ENCODE data around the gene PARP14. TPM values are rescaled to one million over a fixed set of nuclear protein-coding genes. Genes with fewer than 3 reads are reported as not detected.

PARP14 gene
- total RNA-seq, 1 experiment from 2014 or later, result 15.5 TPM

DNA sequence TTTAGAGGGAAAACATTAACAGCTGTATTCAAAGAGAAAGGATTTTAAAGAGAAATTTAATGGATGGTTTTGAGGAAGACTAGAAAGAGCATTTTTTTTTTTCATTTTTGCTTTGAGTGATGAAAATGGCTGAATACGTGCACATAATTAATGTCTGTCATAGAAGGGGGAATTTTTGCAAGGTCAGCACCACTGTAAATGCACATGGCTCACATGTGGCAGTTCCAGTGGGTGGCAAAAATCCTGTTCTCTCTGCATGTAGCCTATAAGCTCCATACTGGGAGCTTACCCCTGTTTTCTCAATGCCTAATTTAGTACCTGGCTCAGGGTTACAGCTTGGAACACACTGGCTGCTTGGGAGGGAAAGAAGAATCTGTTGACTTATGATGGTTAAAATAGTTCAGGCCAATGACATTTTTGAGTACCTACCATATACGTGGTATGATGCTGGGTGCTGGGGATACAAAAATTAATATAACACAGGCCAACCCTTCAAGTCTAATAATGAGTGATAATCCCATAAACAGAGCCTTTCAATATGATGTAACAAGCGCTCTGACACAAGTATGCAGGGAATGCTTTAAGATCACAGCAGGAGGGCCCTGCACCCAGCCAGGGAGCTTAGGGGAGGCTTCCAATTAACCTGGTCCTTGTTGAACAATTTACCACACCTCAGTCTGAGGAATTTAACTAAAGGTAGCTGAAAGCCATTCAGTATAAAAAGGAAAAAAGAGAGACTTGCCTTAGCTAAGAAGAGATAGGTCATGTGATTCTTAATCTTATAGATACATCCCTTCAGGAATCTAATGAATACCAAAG lies 80.0 kb downstream of the PARP14 start:
- peak; percentile 27 for DNase-seq (ENCODE audit: unreplicated experiment)
- POLR2A ChIA-PET, result interaction anchor here (0.6 to 1.2 kb wide), 4 partner anchors 8 to 33 kb away, joined by 3 to 6 read pairs (median 4); partner anchors contain the start of gene HSPBAP1
- no peaks in the 10 kb centered on the region for H3K4me1 Mint-ChIP-seq (ENCODE audit: insufficient read depth, unreplicated experiment)
- no peak for TF ChIP-seq CTCF (IDR thresholded peaks at IDR 0.05; ENCODE audit: unreplicated experiment)
- no peak overlapping the region for H3K4me3 Mint-ChIP-seq (ENCODE audit: unreplicated experiment)
- CTCF ChIA-PET, result interaction anchor here (0.6 to 1.4 kb wide), 2 partner anchors 268 to 844 kb away, joined by 3 to 5 read pairs; no protein-coding TSS in a partner anchor
- no peaks in the 10 kb centered on the region for H3K27me3 Mint-ChIP-seq (ENCODE audit: insufficient read depth, unreplicated experiment)
- BruUV-seq (replicated peaks), result no TSS peak
- intact Hi-C loops (cut with micrococcal nuclease), result no loop called here
- no peak overlapping the region for H3K27ac Mint-ChIP-seq (ENCODE audit: low read depth, unreplicated experiment)
- peaks cover 28% of the 10 kb centered on the region for H3K36me3 Mint-ChIP-seq (ENCODE audit: insufficient read depth, unreplicated experiment)
- no peaks in the 10 kb centered on the region for H3K9me3 Mint-ChIP-seq (ENCODE audit: unreplicated experiment)

GRCh38 chr3:122766430-122766829 lies 85.8 kb downstream of the PARP14 start:
- no peak for DNase-seq (ENCODE audit: unreplicated experiment)
- intact Hi-C loops (cut with micrococcal nuclease), result no loop called here
- POLR2A ChIA-PET, result interaction anchor here (1.0 to 1.4 kb wide), 2 partner anchors 21 to 27 kb away, joined by 4 to 5 read pairs; partner anchors contain the start of gene HSPBAP1
- Mint-ChIP-seq H3K27ac (ENCODE audit: low read depth, unreplicated experiment) (no peak overlapping the region), H3K9me3 (ENCODE audit: unreplicated experiment) (no peaks in the 10 kb centered on the region), H3K4me3 (ENCODE audit: unreplicated experiment) (no peak overlapping the region), H3K27me3 (ENCODE audit: insufficient read depth, unreplicated experiment) (no peaks in the 10 kb centered on the region), H3K4me1 (ENCODE audit: insufficient read depth, unreplicated experiment) (peaks cover 8% of the 10 kb centered on the region), H3K36me3 (ENCODE audit: insufficient read depth, unreplicated experiment) (peaks cover 39% of the 10 kb centered on the region)
- CTCF ChIA-PET, result no interaction called here
- TF ChIP-seq CTCF (IDR thresholded peaks at IDR 0.05; ENCODE audit: unreplicated experiment), result no peak
- no TSS peak for BruUV-seq (replicated peaks)

DNA sequence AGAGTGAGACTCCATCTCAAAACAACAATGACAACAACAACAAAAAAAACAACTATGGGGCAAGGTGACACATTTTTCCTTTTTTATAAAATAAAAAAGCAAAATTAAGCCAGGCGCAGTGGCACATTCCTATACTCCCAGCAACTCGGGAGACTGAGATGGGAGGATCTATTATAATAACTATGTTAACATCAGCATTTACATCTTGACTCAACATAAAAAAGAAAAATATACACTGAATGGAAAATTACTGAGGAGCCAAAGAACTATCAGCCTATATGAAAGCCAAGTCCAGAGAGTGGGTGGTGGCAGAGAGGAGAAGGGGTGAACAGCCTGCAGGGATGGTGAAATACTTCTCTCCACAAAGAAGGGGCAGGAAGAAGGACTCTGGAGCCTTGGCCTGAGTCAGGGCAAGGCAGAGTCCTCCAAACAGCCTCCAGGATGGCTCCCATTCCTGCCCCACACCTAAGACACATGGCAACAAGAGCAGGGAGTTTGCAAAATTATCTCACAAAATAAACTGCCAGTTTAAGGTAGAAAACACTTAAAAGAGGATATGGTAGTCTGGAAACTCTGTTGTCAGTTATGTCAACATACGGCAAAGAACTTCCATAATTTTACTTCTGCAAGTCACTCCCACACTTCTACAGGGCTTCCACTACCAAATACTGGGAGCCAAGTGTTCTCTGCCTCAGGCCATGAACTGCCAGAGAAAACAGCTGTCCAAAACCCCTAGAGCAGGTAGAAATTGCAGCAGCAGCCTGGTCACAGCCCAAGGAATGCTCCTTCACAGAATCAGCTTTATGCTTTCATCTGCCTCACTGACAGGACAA lies 87.1 kb downstream of the PARP14 start:
- DNase-seq (ENCODE audit: unreplicated experiment), result no peak
- Mint-ChIP-seq H3K4me3 (ENCODE audit: unreplicated experiment) (no peak overlapping the region), H3K36me3 (ENCODE audit: insufficient read depth, unreplicated experiment) (peaks cover 31% of the 10 kb centered on the region), H3K4me1 (ENCODE audit: insufficient read depth, unreplicated experiment) (peaks cover 8% of the 10 kb centered on the region), H3K27me3 (ENCODE audit: insufficient read depth, unreplicated experiment) (no peaks in the 10 kb centered on the region), H3K9me3 (ENCODE audit: unreplicated experiment) (no peaks in the 10 kb centered on the region), H3K27ac (ENCODE audit: low read depth, unreplicated experiment) (peak overlapping the region; percentile 8)
- ChIA-PET POLR2A (interaction anchor here (0.9 to 1.7 kb wide), 3 partner anchors 22 to 26 kb away, joined by 4 to 7 read pairs (median 5); partner anchors contain the start of gene HSPBAP1), CTCF (interaction anchor here (1.0 kb wide), 1 partner anchor 19 kb away, joined by 3 read pairs; no protein-coding TSS in a partner anchor)
- intact Hi-C loops (cut with micrococcal nuclease), result no loop called here
- no peak for TF ChIP-seq CTCF (IDR thresholded peaks at IDR 0.05; ENCODE audit: unreplicated experiment)
- no TSS peak for BruUV-seq (replicated peaks)

Data from MCF 10A (cell line).